Right cardiac atrium (tissue), 5 donors: Measurements from ENCODE around the gene CMKLR1. TPM values are rescaled to one million over a fixed set of nuclear protein-coding genes. Genes with fewer than 3 reads are reported as not detected.

Experiments
- ATAC-seq, 2 donors: fragments of 200-7000 bp; cut with Tn5 transposase; one replicate each; pipeline versions ENCODE4 v1.8.0 to v1.9.1; 2020; ENCODE audit warnings: moderate library complexity in 2 of 2, mild to moderate bottlenecking in 1 of 2
- DNase-seq, 3 donors: peaks; one replicate each; pipeline ENCODE4 v3.0.0-alpha.2; 2020
- H3K27ac ChIP-seq: one replicate; pipeline ENCODE4 v1.5.1; 2013; ENCODE audit warnings: mild to moderate bottlenecking, low read length, control low read depth, moderate library complexity
- H3K27me3 ChIP-seq: one replicate; pipeline ENCODE4 v1.6.1; 2013; ENCODE audit not compliant: control insufficient read depth, insufficient read depth
- H3K4me1 ChIP-seq: one replicate; pipeline ENCODE4 v1.6.1; 2013; ENCODE audit warnings: low read length; ENCODE audit not compliant: control insufficient read depth, insufficient read depth
- H3K4me3 ChIP-seq: one replicate; pipeline ENCODE4 v1.5.1; 2013; ENCODE audit warnings: low read length, control low read depth
- H3K9me3 ChIP-seq: one replicate; pipeline ENCODE4 v1.6.1; 2013; ENCODE audit warnings: low read length; ENCODE audit not compliant: control insufficient read depth
- WGBS: extraction: QIAGEN DNeasy Blood & Tissue Kit; methylation state at CpG from one replicate; pipeline ENCODE4 v1.1.7; 2013; 5-methylcytosine and 5-hydroxymethylcytosine counted together
- intact Hi-C, 4 donors: fragments of 100-400 bp; cut with DNase I; formaldehyde crosslinking; loops; one replicate each; pipeline versions ENCODE4 v1.11.0 to v1.14.0; 2022 to 2023
- polyA plus RNA-seq: library from polyadenylated mRNA; stranded (reverse); fragments of 200-250 nt; gene quantifications from one replicate; pipeline ENCODE4 v1.2.3, GENCODE V29; 2013
- total RNA-seq, 4 donors: library from RNA; stranded (reverse); fragmentation: NEBNext Ultra II Directional; extraction: Animal tissue kit (Norgen Biotek cat#: 25700); gene quantifications; one replicate each; pipeline ENCODE4 v1.2.1, GENCODE V29; 2021
- donor health status: healthy with polysubstance abuse.
- donor health status: DM: no; HTN: yes; CAD: no.
- donor health status: DM: no; HTN: no; CAD: no.
- donor health status: DM: no; HTN: yes; CAD: no; lungs with severe emphysema.
- donor health status: DM: yes; HTN: yes; CAD: no.

The CMKLR1 gene
- total and polyA plus RNA-seq, 5 donors = 1.6 to 17.9 (median 7.8) TPM

GRCh38 chr12:108361606-108362005 is 22.5 kb upstream of the CMKLR1 start:
- H3K27ac ChIP-seq = no peak overlapping the region
- DNase-seq = no peak

DNA sequence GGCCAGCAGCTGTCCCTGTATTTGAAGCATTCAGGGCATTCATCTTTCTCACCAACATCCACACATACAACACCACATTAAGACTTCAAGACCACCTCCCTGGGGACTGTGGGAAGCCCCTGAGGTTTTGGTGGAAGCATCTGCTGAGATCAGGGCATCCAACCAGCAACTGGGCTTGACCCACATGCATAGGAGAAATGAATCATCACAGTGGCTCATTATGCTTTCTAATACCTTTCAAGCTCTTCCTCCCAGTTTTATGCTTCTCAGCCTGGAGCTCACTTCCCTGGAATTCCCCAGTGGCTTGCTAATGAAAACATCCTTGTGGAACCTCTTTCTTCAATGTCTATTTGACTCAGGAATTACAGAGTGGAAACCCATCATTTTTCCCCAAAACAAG is 21.4 kb upstream of the CMKLR1 start:
- no peak for DNase-seq
- no peaks in the 10 kb centered on the region for H3K27me3 ChIP-seq
- H3K9me3 ChIP-seq = no peaks in the 10 kb centered on the region
- ATAC-seq = no peak
- intact Hi-C loops = no loop called here
- no peak overlapping the region for H3K4me3 ChIP-seq
- no peaks in the 10 kb centered on the region for H3K4me1 ChIP-seq
- H3K27ac ChIP-seq = no peak overlapping the region

More at GRCh38 chr12:108361606-108362005, 22.5 kb upstream of the CMKLR1 start:
- 67% methylated on average over 3 of the region's 3 CpGs for WGBS
- Histone ChIP-seq H3K4me3 (no peak overlapping the region), H3K4me1 (no peaks in the 10 kb centered on the region), H3K27me3 (no peaks in the 10 kb centered on the region), H3K9me3 (no peaks in the 10 kb centered on the region)
- intact Hi-C loops = no loop called here
- ATAC-seq = no peak

GRCh38 chr12:108360057-108360456 is 20.9 kb upstream of the CMKLR1 start:
- intact Hi-C loops = no loop called here

DNA sequence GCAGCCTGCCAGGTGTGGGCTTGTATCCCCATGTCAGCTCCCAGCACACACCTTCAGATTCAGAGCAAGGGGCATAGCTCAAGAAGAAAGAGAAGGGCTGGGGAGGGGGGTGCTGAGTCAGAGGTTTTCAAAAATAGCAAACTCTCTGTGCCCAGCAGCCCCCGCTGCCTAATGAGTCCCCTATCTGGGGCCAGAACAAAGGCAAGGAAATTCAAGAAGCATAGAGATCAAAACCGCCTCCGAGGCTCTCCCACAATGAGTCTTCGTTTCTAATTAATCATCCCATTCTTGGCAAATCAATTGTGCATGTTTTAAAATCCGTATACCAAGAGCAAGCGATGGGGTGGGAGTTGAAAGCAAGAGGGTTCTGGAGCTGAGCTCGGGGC is 19.5 kb upstream of the CMKLR1 start:
- ATAC-seq = no peak
- DNase-seq = no peak
- no peak overlapping the region for H3K4me3 ChIP-seq
- H3K27ac ChIP-seq = no peak overlapping the region
- H3K27me3 ChIP-seq = no peaks in the 10 kb centered on the region
- no peaks in the 10 kb centered on the region for H3K4me1 ChIP-seq
- 62% methylated on average over 7 of the region's 7 CpGs for WGBS
- H3K9me3 ChIP-seq = no peaks in the 10 kb centered on the region
- intact Hi-C loops = no loop called here

More at GRCh38 chr12:108360057-108360456, 20.9 kb upstream of the CMKLR1 start:
- H3K9me3 ChIP-seq = no peaks in the 10 kb centered on the region
- ATAC-seq (no peak), DNase-seq (no peak)
- no peaks in the 10 kb centered on the region for H3K27me3 ChIP-seq
- no peak overlapping the region for H3K27ac ChIP-seq
- H3K4me3 ChIP-seq = no peak overlapping the region
- H3K4me1 ChIP-seq = no peaks in the 10 kb centered on the region

GRCh38 chr12:108357834-108358579 is 18.9 kb upstream of the CMKLR1 start:
- H3K4me3 ChIP-seq = no peak overlapping the region
- intact Hi-C loops = no loop called here
- H3K9me3 ChIP-seq = no peaks in the 10 kb centered on the region
- WGBS = 81% methylated on average over 2 of the region's 2 CpGs
- DNase-seq (no peak), ATAC-seq (no peak)
- H3K27ac ChIP-seq = no peak overlapping the region
- no peaks in the 10 kb centered on the region for H3K4me1 ChIP-seq
- H3K27me3 ChIP-seq = no peaks in the 10 kb centered on the region

- intact Hi-C loops = no loop called here
- H3K27ac ChIP-seq = no peak overlapping the region
- 80% methylated on average over 12 of the region's 12 CpGs for WGBS
These were observed 18.0 kb upstream of the CMKLR1 start for GRCh38 chr12:108356835-108357806.

DNA sequence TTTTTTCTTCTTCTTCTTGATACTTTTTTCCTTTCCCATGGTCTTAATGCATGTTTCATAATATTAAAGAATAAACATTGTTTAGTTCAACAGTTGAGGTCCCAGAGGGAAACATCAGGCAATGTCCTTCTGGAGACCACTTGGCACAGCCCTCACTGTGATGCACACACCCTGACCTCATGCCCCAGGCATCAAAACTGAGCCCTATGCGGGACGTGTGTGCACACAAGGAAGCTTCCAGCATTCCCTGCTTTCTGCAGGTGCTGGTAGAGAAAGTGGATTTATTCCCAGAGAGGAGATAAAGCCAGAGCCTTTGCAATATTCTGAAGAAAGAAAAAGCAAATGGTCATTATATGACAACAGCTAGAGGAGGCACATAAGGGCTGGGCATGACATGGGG is 16.0 kb upstream of the CMKLR1 start:
- no peak overlapping the region for H3K4me3 ChIP-seq
- no peaks in the 10 kb centered on the region for H3K9me3 ChIP-seq

More at GRCh38 chr12:108356835-108357806, 18.0 kb upstream of the CMKLR1 start:
- no peaks in the 10 kb centered on the region for H3K4me1 ChIP-seq
- no peaks in the 10 kb centered on the region for H3K27me3 ChIP-seq
- no peak for ATAC-seq
- H3K9me3 ChIP-seq = no peaks in the 10 kb centered on the region
- no peak for DNase-seq
- no peak overlapping the region for H3K4me3 ChIP-seq

DNA sequence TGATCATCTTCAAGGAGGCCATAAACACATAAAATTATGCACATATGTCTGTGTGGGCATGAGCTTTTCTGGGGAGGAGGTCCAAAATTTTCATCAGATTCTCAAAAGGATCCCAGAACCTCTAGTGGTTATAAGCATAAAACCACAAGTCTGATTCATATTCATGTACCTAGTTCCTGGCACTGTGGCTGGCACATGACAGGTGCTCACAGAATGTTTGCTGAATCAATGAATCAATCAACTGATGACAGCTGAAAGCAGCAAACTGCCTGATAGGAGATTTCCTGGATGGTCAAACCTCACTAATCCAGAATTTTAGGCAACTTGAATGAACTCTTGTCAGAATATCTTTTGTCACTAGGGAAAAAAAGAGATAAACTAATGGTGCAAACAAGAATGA is 13.5 kb upstream of the CMKLR1 start:
- ATAC-seq = no peak
- intact Hi-C loops = no loop called here
- H3K4me3 ChIP-seq = no peak overlapping the region

More for the DNA sequence above, 16.0 kb upstream of the CMKLR1 start:
- intact Hi-C loops = no loop called here
- Histone ChIP-seq H3K27me3 (no peaks in the 10 kb centered on the region), H3K27ac (no peak overlapping the region), H3K4me1 (no peaks in the 10 kb centered on the region)
- ATAC-seq (no peak), DNase-seq (no peak)
- WGBS = 58% methylated on average over 2 of the region's 2 CpGs

DNA sequence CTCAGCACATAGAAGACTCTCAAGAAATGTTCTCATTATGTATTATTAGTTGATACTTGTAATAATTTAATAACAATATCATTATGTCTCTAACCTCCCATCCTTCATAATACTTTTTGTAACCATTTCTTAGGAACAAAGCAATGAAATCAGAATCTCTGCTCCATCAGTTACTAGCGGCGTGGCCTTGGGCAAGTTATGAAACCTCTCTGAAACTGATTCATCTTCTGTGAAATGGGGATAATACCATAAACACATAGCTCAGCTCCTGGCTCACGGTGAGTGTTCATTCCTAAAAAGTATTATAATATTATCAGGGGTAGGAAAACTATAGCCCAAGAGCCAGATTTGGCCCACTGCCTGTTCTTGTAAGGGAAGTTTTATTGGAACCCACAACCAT is 11.4 kb upstream of the CMKLR1 start:
- H3K27ac ChIP-seq = no peak overlapping the region
- no peak overlapping the region for H3K4me3 ChIP-seq
- intact Hi-C loops = no loop called here
- WGBS = 85% methylated on average over 3 of the region's 3 CpGs
- no peaks in the 10 kb centered on the region for H3K4me1 ChIP-seq
- ATAC-seq (no peak), DNase-seq (no peak)
- H3K27me3 ChIP-seq = no peaks in the 10 kb centered on the region
- no peaks in the 10 kb centered on the region for H3K9me3 ChIP-seq

More for the DNA sequence above, 13.5 kb upstream of the CMKLR1 start:
- no peaks in the 10 kb centered on the region for H3K9me3 ChIP-seq
- H3K27ac ChIP-seq = no peak overlapping the region
- H3K27me3 ChIP-seq = no peaks in the 10 kb centered on the region
- DNase-seq = no peak
- H3K4me1 ChIP-seq = no peaks in the 10 kb centered on the region

GRCh38 chr12:108349278-108349688 is 10.2 kb upstream of the CMKLR1 start:
- no peaks in the 10 kb centered on the region for H3K9me3 ChIP-seq
- DNase-seq = peak in 1 of 3 donors; percentile 54
- 48% methylated on average over 8 of the region's 8 CpGs for WGBS

GRCh38 chr12:108348842-108349241 is 9.7 kb upstream of the CMKLR1 start:
- intact Hi-C loops = no loop called here
- 66% methylated on average over 9 of the region's 9 CpGs for WGBS
- Histone ChIP-seq H3K4me3 (no peak overlapping the region), H3K27me3 (no peaks in the 10 kb centered on the region), H3K27ac (no peak overlapping the region), H3K4me1 (no peaks in the 10 kb centered on the region), H3K9me3 (no peaks in the 10 kb centered on the region)
- ATAC-seq = no peak
- DNase-seq = no peak

More at GRCh38 chr12:108349278-108349688, 10.2 kb upstream of the CMKLR1 start:
- no peaks in the 10 kb centered on the region for H3K27me3 ChIP-seq
- no peaks in the 10 kb centered on the region for H3K4me1 ChIP-seq
- ATAC-seq = peak; percentile 32 to 54
- intact Hi-C loops = no loop called here
- no peak overlapping the region for H3K4me3 ChIP-seq
- H3K27ac ChIP-seq = no peak overlapping the region
